HepG2 (cell line): ENCODE measurements around the gene LPCAT4. TPM values are rescaled to one million over a fixed set of nuclear protein-coding genes. Genes with fewer than 3 reads are reported as not detected.

Experiments used
- AKAP8 ChIP-seq: sonication (generic); formaldehyde crosslinking; IDR thresholded peaks from 2 replicates; pipeline ENCODE4 v1.5.1; 2020; ENCODE audit warnings: mild to moderate bottlenecking, missing genetic modification reagents
- BCL3 ChIP-seq: sonication (generic); formaldehyde crosslinking; IDR thresholded peaks from 2 replicates; pipeline ENCODE4 v1.5.1; 2020; ENCODE audit warnings: mild to moderate bottlenecking, missing genetic modification reagents, moderate library complexity
- DDIT3 ChIP-seq: sonication (generic); formaldehyde crosslinking; IDR thresholded peaks from 2 replicates; pipeline ENCODE4 v1.4.0; 2020; ENCODE audit warnings: mild to moderate bottlenecking, missing genetic modification reagents
- GMEB1 ChIP-seq: sonication (generic); formaldehyde crosslinking; IDR thresholded peaks from 2 replicates; pipeline ENCODE4 v1.5.1; 2020; ENCODE audit warnings: missing genetic modification reagents, mild to moderate bottlenecking, borderline replicate concordance
- GTF3A ChIP-seq: sonication (generic); formaldehyde crosslinking; conservative IDR thresholded peaks from 2 replicates; pipeline ENCODE4 v1.4.0; 2020; ENCODE audit warnings: mild to moderate bottlenecking, missing genetic modification reagents
- MYNN ChIP-seq: sonication (generic); formaldehyde crosslinking; IDR thresholded peaks from 2 replicates; pipeline ENCODE4 v1.4.0; 2020; ENCODE audit warnings: mild to moderate bottlenecking, low read depth, missing genetic modification reagents
- PAX8 ChIP-seq: sonication (generic); formaldehyde crosslinking; IDR thresholded peaks from 2 replicates; pipeline ENCODE4 v1.8.0; 2022; ENCODE audit warnings: mild to moderate bottlenecking, missing genetic modification reagents, borderline replicate concordance
- RFX5 ChIP-seq: IDR thresholded peaks from 2 replicates; pipeline ENCODE4 v1.6.1; 2011; ENCODE audit warnings: low read depth, low read length, improper control_type of control experiment
- RXRB ChIP-seq: IDR thresholded peaks from 2 replicates; pipeline ENCODE4 v1.6.1; 2016; ENCODE audit warnings: borderline replicate concordance, missing genetic modification reagents, missing compliant biosample characterization
- TRIM24 ChIP-seq: sonication (generic); formaldehyde crosslinking; IDR thresholded peaks from 2 replicates; pipeline ENCODE4 v1.8.0; 2022; ENCODE audit warnings: mild to moderate bottlenecking, missing genetic modification reagents
- ZFY ChIP-seq: sonication (generic); formaldehyde crosslinking; IDR thresholded peaks from 2 replicates; pipeline ENCODE4 v1.4.0; 2020; ENCODE audit warnings: missing genetic modification reagents
- ZNF335 ChIP-seq: sonication (generic); formaldehyde crosslinking; IDR thresholded peaks from 2 replicates; pipeline ENCODE4 v1.4.0; 2020; ENCODE audit warnings: missing genetic modification reagents
- ZNF784 ChIP-seq: sonication (generic); formaldehyde crosslinking; IDR thresholded peaks from 2 replicates; pipeline ENCODE4 v1.5.1; 2020; ENCODE audit warnings: missing genetic modification reagents, mild to moderate bottlenecking, borderline replicate concordance
- ZNF891 ChIP-seq: sonication (generic); formaldehyde crosslinking; IDR thresholded peaks from 2 replicates; pipeline ENCODE4 v1.5.0; 2020; ENCODE audit warnings: mild to moderate bottlenecking, missing genetic modification reagents
- polyA plus RNA-seq, 8 experiments: library from polyadenylated mRNA; depleted of rRNA in 3 of 8; stranded (reverse) in 7 of 8; unstranded in 1 of 8; fragments of >200 nt; fragmentation: Illumina TruSeq in 4 of 8; extraction: Trizol in 4 of 8; gene quantifications; 2 replicates each; pipeline versions ENCODE4 v1.2.1 to v1.2.3, GENCODE V29; 2011 to 2016; ENCODE audit warnings: low read depth in 4 of 8, missing spikeins in 1 of 8, mixed read lengths in 1 of 8; ENCODE audit not compliant: insufficient read depth in 1 of 8
- total RNA-seq, 5 experiments: library from RNA; depleted of rRNA; stranded (reverse); fragments of >200 nt; fragmentation: Illumina TruSeq; extraction: Trizol; gene quantifications; 2 replicates each; pipeline ENCODE4 v1.2.3, GENCODE V29; 2016; ENCODE audit warnings: low read depth in 1 of 5
- TF ChIP-seq, protein P1 (sequence below): sonication (generic); formaldehyde crosslinking; IDR thresholded peaks from 2 replicates; pipeline ENCODE4 v1.5.0; 2020; ENCODE audit warnings: mild to moderate bottlenecking, low read depth, missing genetic modification reagents, borderline replicate concordance
- TF ChIP-seq, protein P2 (sequence below): sonication (generic); formaldehyde crosslinking; IDR thresholded peaks from 2 replicates; pipeline ENCODE4 v1.4.0; 2020; ENCODE audit warnings: missing genetic modification reagents, borderline replicate concordance
- TF ChIP-seq, protein P3 (sequence below): sonication (generic); formaldehyde crosslinking; IDR thresholded peaks from 2 replicates; pipeline ENCODE4 v1.9.0; 2022; ENCODE audit warnings: low read depth, missing genetic modification reagents

Gene LPCAT4
- total and polyA plus RNA-seq, 2 of the 13 experiments (the other 11 are each of a cell fraction or from before 2014, with no cell fraction given), result 8.1 to 57.1 TPM

GRCh38 chr15:34367101-34368081 is at the start of gene LPCAT4 (continued):
- TF ChIP-seq ZNF891 (CRISPR knock-in tag) (peak; percentile 32; the same call in 1 of the 2 replicates), RXRB (CRISPR knock-in tag) (no peak), AKAP8 (peak; percentile 69; the same call in 1 of the 2 replicates), RFX5 (no peak), MYNN (CRISPR knock-in tag) (no peak), PAX8 (no peak), ZNF335 (CRISPR knock-in tag) (peak; percentile 35; the same call in 1 of the 2 replicates), GTF3A (no peak), DDIT3 (CRISPR knock-in tag) (no peak), GMEB1 (CRISPR knock-in tag) (peak; percentile 66; the same call in 1 of the 2 replicates), ZFY (peak; percentile 80; the same call in 1 of the 2 replicates), BCL3 (peak; percentile 65; the same call in 1 of the 2 replicates), TRIM24 (CRISPR knock-in tag) (no peak), ZNF784 (CRISPR knock-in tag) (peak; percentile 75; the same call in 1 of the 2 replicates)
- TF ChIP-seq, protein P1, sequence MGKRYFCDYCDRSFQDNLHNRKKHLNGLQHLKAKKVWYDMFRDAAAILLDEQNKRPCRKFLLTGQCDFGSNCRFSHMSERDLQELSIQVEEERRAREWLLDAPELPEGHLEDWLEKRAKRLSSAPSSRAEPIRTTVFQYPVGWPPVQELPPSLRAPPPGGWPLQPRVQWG (CRISPR knock-in tag), result no peak
- TF ChIP-seq, protein P2, sequence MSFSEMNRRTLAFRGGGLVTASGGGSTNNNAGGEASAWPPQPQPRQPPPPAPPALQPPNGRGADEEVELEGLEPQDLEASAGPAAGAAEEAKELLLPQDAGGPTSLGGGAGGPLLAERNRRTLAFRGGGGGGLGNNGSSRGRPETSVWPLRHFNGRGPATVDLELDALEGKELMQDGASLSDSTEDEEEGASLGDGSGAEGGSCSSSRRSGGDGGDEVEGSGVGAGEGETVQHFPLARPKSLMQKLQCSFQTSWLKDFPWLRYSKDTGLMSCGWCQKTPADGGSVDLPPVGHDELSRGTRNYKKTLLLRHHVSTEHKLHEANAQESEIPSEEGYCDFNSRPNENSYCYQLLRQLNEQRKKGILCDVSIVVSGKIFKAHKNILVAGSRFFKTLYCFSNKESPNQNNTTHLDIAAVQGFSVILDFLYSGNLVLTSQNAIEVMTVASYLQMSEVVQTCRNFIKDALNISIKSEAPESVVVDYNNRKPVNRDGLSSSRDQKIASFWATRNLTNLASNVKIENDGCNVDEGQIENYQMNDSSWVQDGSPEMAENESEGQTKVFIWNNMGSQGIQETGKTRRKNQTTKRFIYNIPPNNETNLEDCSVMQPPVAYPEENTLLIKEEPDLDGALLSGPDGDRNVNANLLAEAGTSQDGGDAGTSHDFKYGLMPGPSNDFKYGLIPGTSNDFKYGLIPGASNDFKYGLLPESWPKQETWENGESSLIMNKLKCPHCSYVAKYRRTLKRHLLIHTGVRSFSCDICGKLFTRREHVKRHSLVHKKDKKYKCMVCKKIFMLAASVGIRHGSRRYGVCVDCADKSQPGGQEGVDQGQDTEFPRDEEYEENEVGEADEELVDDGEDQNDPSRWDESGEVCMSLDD (CRISPR knock-in tag), result no peak
- TF ChIP-seq, protein P3, sequence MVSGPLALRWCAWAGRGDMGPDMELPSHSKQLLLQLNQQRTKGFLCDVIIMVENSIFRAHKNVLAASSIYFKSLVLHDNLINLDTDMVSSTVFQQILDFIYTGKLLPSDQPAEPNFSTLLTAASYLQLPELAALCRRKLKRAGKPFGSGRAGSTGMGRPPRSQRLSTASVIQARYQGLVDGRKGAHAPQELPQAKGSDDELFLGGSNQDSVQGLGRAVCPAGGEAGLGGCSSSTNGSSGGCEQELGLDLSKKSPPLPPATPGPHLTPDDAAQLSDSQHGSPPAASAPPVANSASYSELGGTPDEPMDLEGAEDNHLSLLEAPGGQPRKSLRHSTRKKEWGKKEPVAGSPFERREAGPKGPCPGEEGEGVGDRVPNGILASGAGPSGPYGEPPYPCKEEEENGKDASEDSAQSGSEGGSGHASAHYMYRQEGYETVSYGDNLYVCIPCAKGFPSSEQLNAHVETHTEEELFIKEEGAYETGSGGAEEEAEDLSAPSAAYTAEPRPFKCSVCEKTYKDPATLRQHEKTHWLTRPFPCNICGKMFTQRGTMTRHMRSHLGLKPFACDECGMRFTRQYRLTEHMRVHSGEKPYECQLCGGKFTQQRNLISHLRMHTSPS (CRISPR knock-in tag), result no peak
